Right lobe of liver (tissue), 6 donors: ENCODE results near the gene CCL16. TPM values are rescaled to one million over a fixed set of nuclear protein-coding genes. Genes with fewer than 3 reads are reported as not detected.

ENCODE experiments used
- ATAC-seq, 4 donors: fragments of 200-7000 bp; cut with Tn5 transposase; one replicate each; pipeline ENCODE4 v1.9.1; 2020; ENCODE audit warnings: mild to moderate bottlenecking in 4 of 4, moderate library complexity in 4 of 4
- DNase-seq, 3 donors: peaks; one replicate each; pipeline ENCODE4 v3.0.0-alpha.2; 2020
- H3K27ac ChIP-seq, 3 donors: fragments of 200-600 bp; one replicate each; pipeline ENCODE4 v1.8.0; 2022
- H3K27me3 ChIP-seq, 2 donors: fragments of 200-600 bp; one replicate each; pipeline ENCODE4 v1.8.0; 2022
- H3K36me3 ChIP-seq, 4 donors: fragments of 200-600 bp; sonication (generic) in 1 of 4; one replicate each; pipeline versions ENCODE4 v1.5.1 to v1.8.0; 2017 to 2022; ENCODE audit warnings: control low read depth in 1 of 4
- H3K4me1 ChIP-seq, 4 donors: fragments of 200-600 bp; sonication (generic) in 1 of 4; one replicate each; pipeline versions ENCODE4 v1.5.1 to v1.8.0; 2017 to 2022; ENCODE audit warnings: control low read depth in 1 of 4
- H3K4me3 ChIP-seq, 3 donors: fragments of 200-600 bp; one replicate each; pipeline ENCODE4 v1.8.0; 2022
- H3K9me3 ChIP-seq, 4 donors: fragments of 200-600 bp; sonication (generic) in 1 of 4; one replicate each; pipeline versions ENCODE4 v1.5.1 to v1.8.0; 2017 to 2022; ENCODE audit warnings: control low read depth in 1 of 4
- CTCF ChIP-seq, 4 donors: fragments of 200-600 bp in 3 of 4; fragments of 450-650 bp in 1 of 4; IDR thresholded peaks; one replicate each; pipeline versions ENCODE4 v1.5.1 to v1.8.0; 2016 to 2022; ENCODE audit warnings: antibody characterized with exemption in 4 of 4, mild to moderate bottlenecking in 2 of 4
- POLR2A ChIP-seq: fragments of 450-650 bp; IDR thresholded peaks from one replicate; pipeline ENCODE4 v1.6.1; 2017; ENCODE audit warnings: antibody characterized with exemption, mild to moderate bottlenecking
- WGBS: methylation state at CpG from one replicate; pipeline ENCODE4 v1.1.6; 2018; ENCODE audit warnings: low coverage, low lambda C conversion rate; ENCODE audit not compliant: insufficient coverage; ENCODE audit errors: missing lambda C conversion rate; 5-methylcytosine and 5-hydroxymethylcytosine counted together
- intact Hi-C, 2 donors: fragments of 100-400 bp; cut with DNase I; formaldehyde crosslinking; loops; one replicate each; pipeline versions ENCODE4 v1.11.2 to v1.14.1; 2022
- total RNA-seq, 6 experiments: library from RNA; depleted of rRNA in 2 of 6; stranded (reverse); fragments of >200 nt in 2 of 6; fragmentation: NEBNext Ultra II Directional in 3 of 6; extraction: Animal tissue kit (Norgen Biotek cat#: 25700) in 3 of 6; gene quantifications; one replicate each; pipeline versions ENCODE4 v1.1.0 to v1.2.4, GENCODE V29; 2016 to 2023
- donor health status: DM: no; HTN: yes; CAD: no.
- donor health status: DM: no; HTN: no; CAD: no.
- donor health status: DM: no; HTN: no; CAD: no.
- donor health status: DM: no; HTN: yes; CAD: no.
- donor health status: DM: no; HTN: yes; CAD: no.

The CCL16 gene
- total RNA-seq, 6 experiments from 2014 or later = 26.5 to 52.6 (median 36.5) TPM

- Histone ChIP-seq H3K27ac (no peak overlapping the region), H3K27me3 (no peaks in the 10 kb centered on the region), H3K9me3 (no peaks in the 10 kb centered on the region), H3K4me3 (no peak overlapping the region), H3K36me3 (no peaks in the 10 kb centered on the region), H3K4me1 (peaks cover 0 to 1% (median 0%) of the 10 kb centered on the region in 4 donors)
- intact Hi-C loops = no loop called here
- ATAC-seq (no peak), DNase-seq (no peak)
- TF ChIP-seq POLR2A (no peak), CTCF (IDR thresholded peaks at IDR 0.05) (no peak)
- 84% methylated on average over 6 of the region's 6 CpGs for WGBS
Observed at GRCh38 chr17:35963663-35964062, 17.6 kb downstream of the CCL16 start.

- ATAC-seq = no peak
- H3K36me3 ChIP-seq = no peaks in the 10 kb centered on the region
- H3K27me3 ChIP-seq = no peaks in the 10 kb centered on the region
- intact Hi-C loops = no loop called here
- no peaks in the 10 kb centered on the region for H3K9me3 ChIP-seq
- 52% methylated on average over 3 of the region's 7 CpGs for WGBS
- no peak overlapping the region for H3K27ac ChIP-seq
- no peak overlapping the region for H3K4me3 ChIP-seq
- TF ChIP-seq CTCF (IDR thresholded peaks at IDR 0.05) (no peak), POLR2A (no peak)
- no peaks in the 10 kb centered on the region for H3K4me1 ChIP-seq
- DNase-seq = no peak
Observed at GRCh38 chr17:35953720-35954119, 27.6 kb downstream of the CCL16 start.

GRCh38 chr17:35949401-35949800 lies 31.9 kb downstream of the CCL16 start:
- no peaks in the 10 kb centered on the region for H3K36me3 ChIP-seq
- H3K4me1 ChIP-seq = peaks cover 0 to 5% (median 0%) of the 10 kb centered on the region in 4 donors
- no peaks in the 10 kb centered on the region for H3K9me3 ChIP-seq
- H3K27ac ChIP-seq = no peak overlapping the region
- intact Hi-C loops = no loop called here
- ATAC-seq = no peak
- H3K27me3 ChIP-seq = no peaks in the 10 kb centered on the region
- no peak for DNase-seq
- WGBS = 56% methylated on average over 3 of the region's 3 CpGs
- H3K4me3 ChIP-seq = no peak overlapping the region
- no peak for TF ChIP-seq POLR2A
- TF ChIP-seq CTCF (IDR thresholded peaks at IDR 0.05) = no peak

- no peaks in the 10 kb centered on the region for H3K9me3 ChIP-seq
- H3K4me3 ChIP-seq = no peak overlapping the region
- 69% methylated on average over 7 of the region's 7 CpGs for WGBS
- H3K27me3 ChIP-seq = no peaks in the 10 kb centered on the region
- intact Hi-C loops = no loop called here
- DNase-seq = no peak
- TF ChIP-seq POLR2A (no peak), CTCF (IDR thresholded peaks at IDR 0.05) (no peak)
- ATAC-seq = no peak
- no peak overlapping the region for H3K27ac ChIP-seq
- peaks cover 0 to 5% (median 0%) of the 10 kb centered on the region in 4 donors for H3K4me1 ChIP-seq
- no peaks in the 10 kb centered on the region for H3K36me3 ChIP-seq
Observed at GRCh38 chr17:35948092-35948491, 33.2 kb downstream of the CCL16 start.

- peak; percentile 92 to 98 (median 94) for ATAC-seq
- 13% methylated on average over 10 of the region's 12 CpGs for WGBS
Observed at GRCh38 chr17:35947156-35947585, 34.1 kb downstream of the CCL16 start.

More at GRCh38 chr17:35947156-35947585, 34.1 kb downstream of the CCL16 start:
- H3K27ac ChIP-seq = no peak overlapping the region
- peak overlapping the region; percentile 22 to 41 (median 30) for H3K4me3 ChIP-seq
- intact Hi-C loops = no loop called here
- H3K9me3 ChIP-seq = no peaks in the 10 kb centered on the region
- TF ChIP-seq CTCF (IDR thresholded peaks at IDR 0.05) (peak; percentile 75 to 86 (median 78)), POLR2A (no peak)
- H3K4me1 ChIP-seq = peaks cover 0 to 5% (median 0%) of the 10 kb centered on the region in 4 donors
- no peaks in the 10 kb centered on the region for H3K36me3 ChIP-seq
- peak in 1 of 3 donors; percentile 37 for DNase-seq
- no peaks in the 10 kb centered on the region for H3K27me3 ChIP-seq
